Lower leg skin (tissue), 3 donors: ENCODE data around the gene HPX.

ENCODE experiments used
- CTCF ChIP-seq, 3 donors: fragments of 450-650 bp; IDR thresholded peaks; one replicate each; pipeline ENCODE4 v1.5.1; 2016; ENCODE audit warnings: antibody characterized with exemption in 3 of 3, mild to moderate bottlenecking in 3 of 3, moderate library complexity in 2 of 3
- POLR2A ChIP-seq, 2 donors: fragments of 450-650 bp; IDR thresholded peaks; one replicate each; pipeline ENCODE4 v1.6.1; 2016 to 2017; ENCODE audit warnings: antibody characterized with exemption in 2 of 2, mild to moderate bottlenecking in 1 of 2, moderate library complexity in 1 of 2

DNA sequence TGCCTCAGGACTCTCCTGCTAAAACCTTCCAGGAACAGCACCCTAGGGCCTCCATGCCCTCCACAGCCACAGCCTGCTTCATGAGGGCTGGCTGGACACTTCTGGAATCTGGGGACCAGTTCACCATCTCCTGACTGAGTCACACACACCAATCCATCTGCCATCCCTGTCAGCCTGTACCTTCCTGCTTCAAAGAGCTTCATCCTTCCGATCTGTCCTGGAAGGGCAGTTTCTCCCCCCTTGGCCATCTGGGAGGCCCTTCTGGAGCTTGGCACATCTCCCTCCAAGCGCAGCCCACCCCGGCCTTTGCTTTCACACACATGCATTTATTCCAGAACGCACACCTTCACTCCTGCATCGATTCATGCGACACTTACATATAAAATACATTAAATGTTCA is 34.9 kb downstream of the HPX start:
- no peak for TF ChIP-seq CTCF (IDR thresholded peaks at IDR 0.05)
- TF ChIP-seq POLR2A (IDR thresholded peaks at IDR 0.05) = no peak
